Measurements from ENCODE around the gene OR4K2.

The OR4K2 gene

DNA sequence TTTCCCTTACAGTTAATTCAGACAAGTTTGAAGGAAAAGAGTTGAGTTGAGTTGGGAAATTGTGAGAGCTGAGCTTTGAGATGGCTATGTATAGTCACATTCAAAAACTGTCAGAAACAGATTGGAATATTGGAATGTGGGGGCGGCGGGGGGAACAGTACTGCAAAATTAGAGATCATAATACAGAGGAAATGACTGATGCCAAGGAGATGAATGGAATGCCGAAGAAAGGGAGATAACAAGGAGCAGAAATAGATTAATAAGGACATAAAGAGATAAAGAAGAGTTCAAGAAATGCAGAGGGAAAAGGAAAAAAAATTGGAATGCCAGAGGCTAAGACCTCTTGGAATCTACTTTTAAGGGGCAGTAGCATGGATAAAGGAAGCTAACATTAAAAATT is 42.3 kb downstream of the OR4K2 start:
- no peak overlapping the region for H3K27ac ChIP-seq
- DNase-seq (ENCODE audit: low spot score): no peak
- POLR2A ChIA-PET (ENCODE audit: low non-redundant PET): no interaction called here
- TF ChIP-seq, protein P1, sequence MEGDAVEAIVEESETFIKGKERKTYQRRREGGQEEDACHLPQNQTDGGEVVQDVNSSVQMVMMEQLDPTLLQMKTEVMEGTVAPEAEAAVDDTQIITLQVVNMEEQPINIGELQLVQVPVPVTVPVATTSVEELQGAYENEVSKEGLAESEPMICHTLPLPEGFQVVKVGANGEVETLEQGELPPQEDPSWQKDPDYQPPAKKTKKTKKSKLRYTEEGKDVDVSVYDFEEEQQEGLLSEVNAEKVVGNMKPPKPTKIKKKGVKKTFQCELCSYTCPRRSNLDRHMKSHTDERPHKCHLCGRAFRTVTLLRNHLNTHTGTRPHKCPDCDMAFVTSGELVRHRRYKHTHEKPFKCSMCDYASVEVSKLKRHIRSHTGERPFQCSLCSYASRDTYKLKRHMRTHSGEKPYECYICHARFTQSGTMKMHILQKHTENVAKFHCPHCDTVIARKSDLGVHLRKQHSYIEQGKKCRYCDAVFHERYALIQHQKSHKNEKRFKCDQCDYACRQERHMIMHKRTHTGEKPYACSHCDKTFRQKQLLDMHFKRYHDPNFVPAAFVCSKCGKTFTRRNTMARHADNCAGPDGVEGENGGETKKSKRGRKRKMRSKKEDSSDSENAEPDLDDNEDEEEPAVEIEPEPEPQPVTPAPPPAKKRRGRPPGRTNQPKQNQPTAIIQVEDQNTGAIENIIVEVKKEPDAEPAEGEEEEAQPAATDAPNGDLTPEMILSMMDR (conservative IDR thresholded peaks at IDR 0.05; ENCODE audit: low read depth): no peak
- CTCF ChIA-PET: no interaction called here

DNA sequence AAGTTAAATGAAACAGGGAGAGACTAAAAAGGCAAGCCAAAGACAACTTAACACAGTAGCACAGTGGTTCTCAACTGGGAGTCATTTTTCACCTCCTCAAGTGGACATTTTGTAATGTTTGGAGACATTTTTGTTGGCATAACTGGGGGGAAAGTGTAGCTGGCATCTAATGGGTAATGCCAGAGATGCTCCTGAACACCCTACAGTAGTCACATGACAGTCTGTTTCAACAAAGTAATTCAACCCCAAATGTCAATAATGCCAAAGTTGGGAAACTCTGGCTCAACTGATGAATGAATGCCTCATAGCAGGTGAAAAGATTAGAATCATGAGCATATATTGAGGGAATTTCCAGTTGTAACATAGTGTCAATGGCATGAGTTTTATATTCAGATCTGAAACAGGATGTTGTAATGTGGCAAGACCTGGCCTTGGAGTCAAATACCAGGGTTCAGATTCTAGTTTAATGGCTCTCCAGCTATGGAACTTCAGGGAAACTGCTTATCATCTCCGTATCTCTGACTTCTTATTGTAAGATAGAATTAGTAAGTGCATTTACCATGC is 43.1 kb downstream of the OR4K2 start:
- POLR2A ChIA-PET (ENCODE audit: low non-redundant PET): no interaction called here
- no peak overlapping the region for H3K27ac ChIP-seq
- CTCF ChIA-PET: no interaction called here

DNA sequence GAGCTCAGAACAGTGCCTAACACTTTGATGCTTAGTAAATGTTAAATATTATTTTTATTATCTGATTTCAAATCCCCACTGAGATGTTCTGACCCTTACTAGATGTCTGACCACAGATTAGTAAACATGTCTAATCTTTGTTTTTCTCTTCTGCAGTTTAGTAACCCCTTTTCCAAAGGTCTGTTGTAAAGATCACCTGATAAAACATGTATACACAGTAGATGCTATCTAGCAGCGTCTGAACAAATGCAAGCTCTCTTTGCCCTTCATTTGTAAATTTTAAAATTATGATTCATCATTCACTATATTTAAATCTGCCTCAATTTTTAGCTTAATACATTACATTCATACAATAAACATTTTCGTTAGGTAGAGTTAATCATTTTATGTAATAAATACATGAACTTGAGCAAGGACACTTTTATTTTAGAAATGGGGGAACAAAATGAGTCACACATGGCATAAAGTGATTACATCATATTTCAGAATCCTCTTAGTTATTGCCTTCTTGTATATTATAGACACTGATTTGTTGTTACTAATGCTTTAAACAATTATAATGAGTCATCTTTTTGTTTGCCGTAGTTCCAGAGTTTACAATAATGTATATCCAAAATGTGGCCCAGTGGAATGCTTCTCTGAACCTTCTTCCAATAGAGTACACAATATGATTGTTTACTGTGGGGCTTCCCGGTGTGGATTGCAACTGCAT is 43.8 kb downstream of the OR4K2 start:
- peak; percentile 10 for DNase-seq (ENCODE audit: low spot score)
- TF ChIP-seq, protein P1 (conservative IDR thresholded peaks at IDR 0.05; ENCODE audit: low read depth): no peak
- H3K27ac ChIP-seq: no peak overlapping the region
- POLR2A ChIA-PET (ENCODE audit: low non-redundant PET): no interaction called here
- CTCF ChIA-PET: no interaction called here

More for the DNA sequence above, 43.1 kb downstream of the OR4K2 start:
- no peak for DNase-seq (ENCODE audit: low spot score)
- TF ChIP-seq, protein P1 (conservative IDR thresholded peaks at IDR 0.05; ENCODE audit: low read depth): no peak

DNA sequence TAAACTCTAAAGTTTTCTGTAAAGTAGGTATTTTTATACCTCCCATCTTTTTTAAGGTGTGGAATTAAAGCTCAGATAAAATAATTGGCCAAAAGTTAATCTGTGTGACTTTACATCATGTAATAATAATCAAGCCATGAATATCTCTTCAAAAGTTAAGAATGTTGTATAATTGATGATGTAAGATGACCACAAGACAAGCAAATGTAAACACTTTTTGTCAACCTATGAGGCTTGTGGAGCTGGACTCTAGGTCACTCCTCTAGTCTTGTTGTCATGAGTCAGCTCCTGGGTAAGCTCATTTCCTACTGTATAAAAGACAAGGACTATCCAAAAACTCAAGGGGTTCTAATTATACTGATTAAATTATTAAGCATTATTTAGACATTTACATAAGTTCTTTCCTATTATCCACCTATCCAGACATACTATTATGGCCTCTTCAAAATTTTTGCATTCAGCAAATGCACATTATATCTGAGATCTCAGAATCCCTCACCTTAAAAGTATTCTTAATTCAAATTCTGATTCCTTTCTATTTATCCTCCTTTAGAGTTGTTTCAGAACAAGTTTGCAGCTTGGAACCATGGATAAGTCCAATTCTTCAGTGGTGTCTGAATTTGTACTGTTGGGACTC is 45.2 kb downstream of the OR4K2 start, which contains the start of gene OR4K5:
Gene OR4K5, plus strand, starts transcription at position 587 of the 637 bp plus-strand sequence. Its CDS starts 0 bp downstream, at position 587.
- no peak for DNase-seq (ENCODE audit: low spot score)
- CTCF ChIA-PET: no interaction called here
- no peak within 1 kb of the TSS for H3K27ac ChIP-seq
- TF ChIP-seq, protein P1 (conservative IDR thresholded peaks at IDR 0.05; ENCODE audit: low read depth): no peak
- POLR2A ChIA-PET (ENCODE audit: low non-redundant PET): no interaction called here

DNA sequence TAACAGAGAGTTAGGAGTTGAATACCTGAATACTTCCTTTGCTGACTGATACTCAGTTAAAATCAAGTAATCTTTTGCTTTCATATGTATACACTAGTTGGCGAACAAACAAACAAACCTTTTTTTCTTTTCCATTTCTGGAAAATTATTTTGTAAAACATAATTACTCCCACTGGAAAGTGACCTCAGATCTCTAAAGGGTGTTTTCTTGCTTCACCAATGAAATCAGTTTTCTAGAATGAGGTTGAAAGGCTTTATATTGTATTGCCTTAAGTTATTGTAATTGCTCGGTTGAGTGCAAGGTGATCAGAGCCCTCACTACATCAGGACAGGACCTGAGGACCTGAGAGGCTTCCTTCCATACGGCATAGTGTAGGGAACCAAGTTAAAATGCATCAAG is 55.7 kb downstream of the OR4K2 start, which contains the start of gene OR4K1:
Gene OR4K1, plus strand, starts transcription at position 301 of the 400 bp plus-strand sequence. CDS start 4,750 bp downstream, outside the sequence.
- TF ChIP-seq, protein P1 (conservative IDR thresholded peaks at IDR 0.05; ENCODE audit: low read depth): no peak
- ChIA-PET CTCF (no interaction called here), POLR2A (ENCODE audit: low non-redundant PET) (no interaction called here)
- no peak for DNase-seq (ENCODE audit: low spot score)
- no peak within 1 kb of the TSS for H3K27ac ChIP-seq
